H1 (cell line): ENCODE measurements around the gene MED31.

ENCODE experiments used
- GTF2F1 ChIP-seq: IDR thresholded peaks from 2 replicates; pipeline ENCODE4 v1.6.1; 2012; ENCODE audit warnings: low read depth, low read length, improper control_type of control experiment, borderline replicate concordance
- JUND ChIP-seq: IDR thresholded peaks from 2 replicates; pipeline ENCODE4 v1.6.1; 2011; ENCODE audit warnings: mild to moderate bottlenecking, improper control_type of control experiment, low read length
- NANOG ChIP-seq: IDR thresholded peaks from 2 replicates; pipeline ENCODE4 v1.6.1; 2011; ENCODE audit warnings: low read length, low read depth, mild to moderate bottlenecking, inconsistent platforms; ENCODE audit not compliant: insufficient read depth, poor library complexity, severe bottlenecking
- NRF1 ChIP-seq: IDR thresholded peaks from 2 replicates; pipeline ENCODE4 v1.6.1; 2011; ENCODE audit warnings: mild to moderate bottlenecking, low read depth, low read length, improper control_type of control experiment
- POLR2A ChIP-seq, 2 experiments: IDR thresholded peaks; 1 replicate in 1 of 2; 2 replicates in 1 of 2; pipeline ENCODE4 v1.6.1; 2011; ENCODE audit warnings: low read depth in 2 of 2, low read length in 2 of 2, mild to moderate bottlenecking in 2 of 2; ENCODE audit errors: control extremely low read depth in 1 of 2
- SRF ChIP-seq: IDR thresholded peaks from 2 replicates; pipeline ENCODE4 v1.6.1; 2011; ENCODE audit warnings: mild to moderate bottlenecking, low read depth, low read length, moderate library complexity
- ZNF274 ChIP-seq: IDR thresholded peaks from 2 replicates; pipeline ENCODE4 v1.7.0; 2012; ENCODE audit warnings: low read length, borderline replicate concordance; ENCODE audit errors: extremely low read depth
- TF ChIP-seq, protein P1 (sequence below), 3 experiments: IDR thresholded peaks; 1 replicate in 2 of 3; 2 replicates in 1 of 3; pipeline versions ENCODE4 v1.5.1 to v1.6.1; 2011; ENCODE audit warnings: low read length in 3 of 3, mild to moderate bottlenecking in 3 of 3, inconsistent platforms in 2 of 3, low read depth in 1 of 3, moderate library complexity in 1 of 3; ENCODE audit not compliant: insufficient read depth in 1 of 3; ENCODE audit errors: control extremely low read depth in 1 of 3
- TF ChIP-seq, protein P2 (sequence below): IDR thresholded peaks from 2 replicates; pipeline ENCODE4 v1.6.1; 2012; ENCODE audit warnings: inconsistent platforms

DNA sequence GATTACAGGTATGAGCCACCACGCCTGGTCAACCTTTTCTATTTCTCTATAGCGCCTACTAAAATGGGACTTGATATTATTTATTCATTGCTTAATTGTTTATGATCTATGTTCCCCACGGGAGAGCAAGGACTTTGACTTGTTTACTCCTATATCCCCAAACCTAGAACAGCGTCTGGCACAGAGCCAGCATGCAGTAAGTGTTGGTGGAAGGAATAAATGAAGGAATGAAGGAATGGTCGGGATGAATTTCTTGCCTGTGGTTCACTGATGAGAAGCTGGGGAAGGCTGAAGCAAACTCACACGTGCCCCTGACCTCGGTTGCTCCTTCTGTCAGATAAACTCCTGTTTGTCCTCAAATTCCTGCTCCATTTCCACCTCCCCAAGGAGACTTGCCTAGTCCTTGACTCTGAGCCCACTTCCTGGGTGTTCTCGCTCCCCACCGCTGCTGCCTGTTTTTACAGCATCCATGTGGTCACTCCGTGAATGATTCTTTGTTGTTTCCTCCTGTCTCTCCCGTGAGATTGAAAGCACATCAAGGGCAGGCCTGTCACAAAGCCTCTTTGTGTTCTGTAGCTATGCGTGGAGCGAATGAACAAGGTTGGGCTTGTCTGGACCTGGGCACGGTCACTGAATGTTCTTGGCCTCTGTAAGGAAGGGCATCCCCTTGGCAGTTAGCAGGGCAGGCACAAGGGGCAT, 17.5 kb upstream of the MED31 start:
- TF ChIP-seq, protein P1, sequence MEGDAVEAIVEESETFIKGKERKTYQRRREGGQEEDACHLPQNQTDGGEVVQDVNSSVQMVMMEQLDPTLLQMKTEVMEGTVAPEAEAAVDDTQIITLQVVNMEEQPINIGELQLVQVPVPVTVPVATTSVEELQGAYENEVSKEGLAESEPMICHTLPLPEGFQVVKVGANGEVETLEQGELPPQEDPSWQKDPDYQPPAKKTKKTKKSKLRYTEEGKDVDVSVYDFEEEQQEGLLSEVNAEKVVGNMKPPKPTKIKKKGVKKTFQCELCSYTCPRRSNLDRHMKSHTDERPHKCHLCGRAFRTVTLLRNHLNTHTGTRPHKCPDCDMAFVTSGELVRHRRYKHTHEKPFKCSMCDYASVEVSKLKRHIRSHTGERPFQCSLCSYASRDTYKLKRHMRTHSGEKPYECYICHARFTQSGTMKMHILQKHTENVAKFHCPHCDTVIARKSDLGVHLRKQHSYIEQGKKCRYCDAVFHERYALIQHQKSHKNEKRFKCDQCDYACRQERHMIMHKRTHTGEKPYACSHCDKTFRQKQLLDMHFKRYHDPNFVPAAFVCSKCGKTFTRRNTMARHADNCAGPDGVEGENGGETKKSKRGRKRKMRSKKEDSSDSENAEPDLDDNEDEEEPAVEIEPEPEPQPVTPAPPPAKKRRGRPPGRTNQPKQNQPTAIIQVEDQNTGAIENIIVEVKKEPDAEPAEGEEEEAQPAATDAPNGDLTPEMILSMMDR (IDR thresholded peaks at IDR 0.05; ENCODE audit: control extremely low read depth in 1 of 3, insufficient read depth in 1 of 3, low read depth in 1 of 3, low read length in 3 of 3): no peak
- no peak for TF ChIP-seq JUND
- TF ChIP-seq GTF2F1: no peak
- TF ChIP-seq NRF1: no peak
- TF ChIP-seq NANOG: no peak
- no peak for TF ChIP-seq ZNF274
- TF ChIP-seq, protein P2, sequence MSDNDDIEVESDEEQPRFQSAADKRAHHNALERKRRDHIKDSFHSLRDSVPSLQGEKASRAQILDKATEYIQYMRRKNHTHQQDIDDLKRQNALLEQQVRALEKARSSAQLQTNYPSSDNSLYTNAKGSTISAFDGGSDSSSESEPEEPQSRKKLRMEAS: no peak
- no peak for TF ChIP-seq POLR2A (IDR thresholded peaks at IDR 0.05; ENCODE audit: control extremely low read depth in 1 of 2, low read depth in 2 of 2, low read length in 2 of 2)
- no peak for TF ChIP-seq SRF
